Stimulated activated CD4-positive, alpha-beta T cell treated with anti-CD3 and anti-CD28 coated beads, Interleukin-4, amount 100 ng/mL, for 1 hour (primary cell): Measurements from ENCODE around the gene ENPP1.
"Not testable (repeated sequence)": the region's sequence is repeated elsewhere in the genome, so short reads cannot be mapped to it uniquely, and the experiment has no call there.

Experiments used
- DNase-seq: peaks from one replicate; pipeline ENCODE4 v3.0.0-alpha.2; 2020

ENPP1 gene

DNA sequence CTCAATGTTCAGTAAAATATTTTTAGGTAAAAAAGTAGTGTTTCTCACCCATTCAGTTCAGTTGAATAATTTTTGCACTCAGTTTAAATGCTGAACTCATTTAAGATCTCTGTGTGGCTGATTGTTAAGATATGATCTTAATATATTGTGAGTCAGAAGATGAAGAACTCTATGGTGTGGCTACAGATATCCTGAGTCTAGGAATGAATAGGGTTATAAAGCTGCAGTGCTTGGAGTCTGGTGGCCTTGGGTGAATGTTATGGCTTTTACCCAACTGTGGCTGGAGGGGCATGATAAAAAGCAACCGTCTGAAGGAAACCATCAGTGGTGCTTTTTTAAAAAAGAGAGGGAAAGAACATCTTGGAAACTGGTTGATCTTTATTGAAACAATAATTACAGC lies 77.4 kb downstream of the ENPP1 start:
- DNase-seq, result no peak

DNA sequence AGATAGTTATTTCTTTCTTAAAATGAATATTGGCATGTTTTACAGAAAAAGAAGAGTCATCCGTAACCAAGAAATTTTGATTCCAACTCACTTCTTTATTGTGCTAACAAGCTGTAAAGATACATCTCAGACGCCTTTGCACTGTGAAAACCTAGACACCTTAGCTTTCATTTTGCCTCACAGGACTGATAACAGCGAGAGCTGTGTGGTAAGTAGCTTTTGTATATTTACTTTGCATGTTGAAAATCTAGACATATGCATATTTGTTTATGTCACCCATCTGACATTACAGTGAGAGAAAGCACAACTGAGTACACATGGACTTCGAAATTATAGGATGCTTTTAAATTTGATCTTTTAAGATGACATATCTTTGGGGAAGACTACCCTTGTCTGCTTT lies 78.7 kb downstream of the ENPP1 start:
- DNase-seq, result no peak

DNA sequence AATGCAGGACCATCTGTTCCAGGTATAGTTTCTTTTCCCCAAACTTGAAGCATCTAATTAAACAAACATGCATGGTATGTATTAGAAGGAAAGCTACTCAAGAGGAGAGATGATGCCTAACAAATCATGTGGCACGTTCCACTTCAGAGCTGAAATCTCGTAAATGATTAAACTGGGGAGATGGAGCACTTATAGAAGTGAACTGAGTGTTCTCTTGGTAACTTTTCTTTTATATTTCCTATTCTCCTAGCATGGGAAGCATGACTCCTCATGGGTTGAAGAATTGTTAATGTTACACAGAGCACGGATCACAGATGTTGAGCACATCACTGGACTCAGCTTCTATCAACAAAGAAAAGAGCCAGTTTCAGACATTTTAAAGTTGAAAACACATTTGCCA lies 82.3 kb downstream of the ENPP1 start:
- DNase-seq, result no peak

DNA sequence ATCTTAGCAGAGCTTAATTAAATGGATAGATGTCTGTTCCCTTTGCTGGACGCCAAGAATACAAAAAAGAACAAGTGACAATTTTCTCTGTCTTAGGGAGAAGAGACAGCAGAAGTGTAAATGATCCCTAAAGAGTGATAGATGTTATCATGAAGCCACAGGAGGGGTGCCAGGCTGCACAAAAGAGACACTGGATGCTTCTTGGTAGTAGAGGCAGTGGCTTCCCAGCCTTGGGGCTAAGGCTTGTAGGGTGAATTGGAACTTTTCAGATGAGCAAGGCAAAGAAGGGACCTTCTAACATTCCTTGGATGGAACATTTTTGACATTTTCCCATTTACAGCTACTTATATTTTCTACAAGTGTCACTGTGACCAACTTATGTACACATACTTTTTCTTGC lies 85.4 kb downstream of the ENPP1 start:
- DNase-seq, result no peak

DNA sequence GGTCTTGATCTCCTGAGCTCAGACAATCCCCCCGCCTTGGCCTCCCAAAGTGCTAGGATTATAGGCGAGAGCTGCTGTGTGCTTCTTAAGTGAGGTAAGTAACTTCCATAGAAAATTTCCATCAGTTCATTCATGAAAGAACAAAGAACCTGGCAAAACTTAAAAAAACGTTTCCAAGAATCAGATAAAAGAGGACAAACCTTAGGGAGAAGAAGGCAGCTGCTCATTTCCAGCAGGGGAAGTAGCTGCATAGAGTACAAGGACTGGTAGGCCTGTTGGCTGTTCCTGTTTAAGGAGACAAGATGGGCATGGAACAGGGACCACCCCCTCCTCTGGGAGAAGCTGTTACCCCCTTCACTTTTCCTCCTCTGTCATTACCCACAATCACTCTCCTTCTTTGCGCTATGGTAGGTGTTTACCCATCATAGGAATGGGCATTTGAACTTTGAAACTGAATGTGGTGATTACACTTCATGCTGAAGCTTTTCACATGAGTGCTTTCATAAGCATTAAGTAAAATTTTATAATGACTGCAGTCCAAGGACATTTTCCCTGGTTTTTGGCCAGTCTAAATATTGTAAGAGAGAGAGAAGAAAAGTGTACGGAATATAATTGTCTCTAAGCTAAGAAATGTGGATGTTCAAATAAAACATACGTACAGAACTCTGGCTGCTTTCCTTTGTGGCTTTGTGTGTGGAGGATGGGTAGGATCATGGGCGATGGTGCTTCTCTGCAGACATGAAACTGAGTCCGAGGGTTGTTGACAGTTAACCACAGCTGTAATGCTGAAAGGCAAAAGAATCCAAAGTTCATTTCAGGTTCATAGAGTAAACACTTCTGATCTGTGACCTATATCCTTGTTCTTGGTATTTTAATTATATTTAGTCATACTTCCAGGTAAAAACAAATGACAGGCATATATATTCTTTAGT lies 86.9 kb downstream of the ENPP1 start:
- DNase-seq, result no peak

GRCh38 chr6:131897050-131897435 lies 89.2 kb downstream of the ENPP1 start:
- DNase-seq, result no peak

DNA sequence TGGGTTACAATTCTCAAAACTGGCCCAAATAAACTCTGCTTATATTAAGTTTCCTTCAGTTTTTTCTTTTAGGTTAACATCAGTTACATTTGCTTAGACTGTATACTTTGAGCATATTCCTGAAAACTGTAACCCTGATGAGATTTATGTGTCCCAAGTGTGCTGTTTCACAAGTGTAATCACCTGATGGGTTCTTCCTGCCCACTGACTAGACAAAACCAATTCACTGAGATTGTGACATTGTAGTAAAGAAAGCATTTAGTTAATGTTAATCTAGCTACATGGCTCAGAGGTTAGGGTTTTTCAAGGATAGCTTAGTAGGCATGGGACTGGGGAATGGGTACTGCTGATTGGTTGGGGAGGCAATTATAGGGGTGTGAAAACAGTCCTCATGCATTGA lies 89.8 kb downstream of the ENPP1 start:
- no peak for DNase-seq

- no peak for DNase-seq
These were observed 90.9 kb downstream of the ENPP1 start for GRCh38 chr6:131898718-131899117.

DNA sequence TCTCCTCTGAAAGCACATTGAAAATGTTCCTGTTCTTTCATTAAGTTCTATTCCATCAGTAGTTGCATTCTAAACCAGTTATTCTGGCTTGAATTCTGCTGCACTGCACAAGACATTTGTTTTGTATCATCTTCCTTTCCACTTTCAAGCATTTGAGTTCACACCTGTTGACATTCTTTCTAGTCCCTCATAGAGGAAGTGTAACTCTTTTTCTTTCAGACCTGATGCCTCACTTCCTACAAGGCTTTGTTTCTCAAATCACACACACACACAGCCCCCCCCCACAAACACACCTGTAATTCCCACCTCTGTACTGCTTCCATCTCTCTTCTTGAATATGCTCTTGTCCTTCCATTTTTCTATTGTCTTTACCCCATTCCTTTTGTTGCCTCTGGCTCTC lies 92.4 kb downstream of the ENPP1 start:
- no peak for DNase-seq

- DNase-seq, result not testable (repeated sequence)
These were observed 93.6 kb downstream of the ENPP1 start for GRCh38 chr6:131901326-131901873.

- DNase-seq, result not testable (repeated sequence)
These were observed 95.9 kb downstream of the ENPP1 start for GRCh38 chr6:131903734-131904133.

- not testable (repeated sequence) for DNase-seq
These were observed 101.0 kb downstream of the ENPP1 start for GRCh38 chr6:131908787-131909186.

DNA sequence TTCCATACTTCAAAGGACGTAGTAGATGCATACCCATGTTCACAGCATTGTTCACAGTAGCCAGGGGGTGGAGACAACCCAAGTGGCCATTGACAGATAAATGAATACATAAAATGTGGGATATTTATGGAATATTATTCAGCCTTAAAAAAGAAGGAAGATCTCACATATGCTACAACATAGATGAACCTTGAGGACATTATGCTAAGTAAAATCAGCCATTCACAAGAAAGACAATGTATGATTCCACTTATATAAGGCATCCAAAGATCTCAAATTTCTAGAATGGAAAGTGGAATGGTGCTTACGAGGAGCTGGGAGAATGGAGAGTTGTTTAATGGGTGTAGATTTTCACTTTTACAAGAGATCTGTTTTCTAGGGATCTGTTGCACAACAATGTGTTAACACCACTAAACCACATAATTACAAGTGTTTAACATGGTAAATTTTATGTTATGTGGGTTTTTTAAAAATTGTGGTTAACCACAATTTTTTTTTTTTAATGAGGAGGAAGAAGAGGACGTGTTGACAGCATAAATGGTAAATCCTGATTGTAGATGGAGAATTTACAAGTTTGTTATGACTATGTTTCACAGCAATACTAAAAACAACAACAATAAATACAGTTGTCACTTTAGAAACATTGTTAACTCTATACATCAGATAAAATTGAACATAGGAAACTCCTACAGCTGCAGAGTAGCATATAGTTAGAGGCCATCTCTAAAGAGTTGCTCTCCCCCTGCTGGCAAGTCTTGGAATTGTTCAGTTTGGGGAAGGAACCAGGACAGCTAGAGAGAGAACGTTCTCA lies 101.8 kb downstream of the ENPP1 start:
- peak; percentile 58 for DNase-seq

GRCh38 chr6:131910219-131910589 lies 102.4 kb downstream of the ENPP1 start:
- no peak for DNase-seq

GRCh38 chr6:131910956-131911355 lies 103.1 kb downstream of the ENPP1 start:
- no peak for DNase-seq

DNA sequence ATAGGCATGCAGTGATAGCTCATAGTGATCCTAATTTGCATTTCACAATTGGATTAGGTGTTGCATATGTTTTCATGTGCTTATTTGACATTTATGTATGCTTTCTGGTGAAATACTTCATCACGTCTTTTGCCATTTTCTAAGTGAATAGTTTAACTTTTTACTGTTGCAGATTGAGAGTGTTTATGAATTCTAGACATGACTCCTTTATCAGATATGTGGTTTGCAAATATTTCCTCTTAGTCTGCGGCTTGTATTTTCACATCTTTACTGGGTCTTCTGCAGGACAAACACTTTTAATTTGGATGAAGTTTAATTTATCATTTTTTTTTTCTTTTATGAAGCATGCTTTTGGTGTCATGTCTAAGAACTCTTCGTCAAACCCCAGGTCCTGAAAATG lies 104.1 kb downstream of the ENPP1 start:
- no peak for DNase-seq

GRCh38 chr6:131914234-131914633 lies 106.4 kb downstream of the ENPP1 start:
- DNase-seq, result no peak

GRCh38 chr6:131914967-131915751 lies 107.3 kb downstream of the ENPP1 start:
- peak; percentile 42 for DNase-seq

DNA sequence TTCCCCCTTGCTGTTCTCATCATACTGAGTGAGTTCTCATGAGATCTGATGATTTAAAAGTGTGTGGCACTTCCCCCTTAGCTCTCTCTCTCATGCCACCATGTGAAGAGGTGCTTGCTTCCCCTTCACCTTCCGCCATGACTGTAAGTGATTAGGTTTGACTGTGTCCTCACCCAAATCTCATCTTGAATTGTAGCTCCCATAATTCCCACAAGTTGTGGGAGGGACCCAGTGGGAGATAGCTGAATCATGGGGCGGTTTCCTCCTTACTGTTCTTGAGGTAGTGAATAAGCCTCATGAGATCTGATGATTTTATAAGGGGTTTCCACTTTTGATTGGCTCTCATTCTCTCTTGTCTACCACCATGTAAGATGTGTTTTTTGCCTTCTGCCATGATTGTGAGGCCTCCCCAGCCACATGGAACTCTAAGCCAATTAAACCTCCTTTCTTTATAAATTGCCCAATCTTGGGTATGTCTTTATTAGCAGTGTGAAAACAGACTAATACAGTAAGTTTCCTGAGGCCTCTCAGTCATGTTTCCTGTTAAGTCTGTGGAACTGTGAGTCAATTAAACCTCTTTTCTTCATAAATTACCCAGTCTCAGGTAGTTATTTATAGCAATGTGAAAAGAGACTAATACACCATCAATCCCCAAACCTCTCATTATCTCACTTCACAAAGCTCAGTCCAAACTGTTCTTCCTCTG lies 108.4 kb downstream of the ENPP1 start:
- not testable (repeated sequence) for DNase-seq

GRCh38 chr6:131916847-131917246 lies 109.0 kb downstream of the ENPP1 start:
- DNase-seq, result no peak

DNA sequence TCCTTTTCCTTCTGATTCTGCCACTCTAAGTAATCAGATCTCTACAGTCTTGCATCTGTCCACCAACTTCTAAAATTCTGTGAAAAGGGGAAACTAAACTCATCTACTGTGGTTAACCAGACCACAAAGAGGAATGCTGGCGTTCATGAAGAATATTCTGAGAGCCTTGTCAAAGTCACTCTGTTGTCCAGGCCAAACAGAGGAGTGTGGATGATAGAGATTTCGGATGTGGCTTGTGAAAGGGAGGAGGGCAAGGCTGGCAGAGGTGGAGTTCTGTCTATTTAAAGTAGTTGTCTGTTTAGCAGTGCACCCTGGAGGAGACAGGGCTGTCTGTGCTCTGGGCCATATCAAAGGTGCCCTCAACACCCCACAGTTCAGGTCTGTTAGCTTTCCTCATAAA lies 109.5 kb downstream of the ENPP1 start:
- no peak for DNase-seq
